Measurements from ENCODE around the gene SURF6.
"Not testable (repeated sequence)": the region's sequence is repeated elsewhere in the genome, so short reads cannot be mapped to it uniquely, and the experiment has no call there.

SURF6 gene

GRCh38 chr9:133339641-133340040 lies 3.7 kb upstream of the SURF6 start:
- Histone ChIP-seq H3K36me3 (ENCODE audit: control insufficient read depth, insufficient read depth, low read length) (peaks cover 43% of the 10 kb centered on the region), H3K4me3 (ENCODE audit: insufficient read depth, low read depth, low read length) (no peak overlapping the region), H3K4me1 (ENCODE audit: control insufficient read depth, insufficient read depth, low read length) (peaks cover 10% of the 10 kb centered on the region), H3K27me3 (ENCODE audit: control insufficient read depth, insufficient read depth, low read length, poor library complexity, severe bottlenecking) (no peaks in the 10 kb centered on the region), H3K27ac (ENCODE audit: insufficient read depth, low read depth, low read length, poor library complexity, severe bottlenecking) (no peak overlapping the region), H3K9me3 (ENCODE audit: control insufficient read depth, low read length) (no peaks in the 10 kb centered on the region)
- WGBS, 2 experiments = 94 to 95% methylated on average over 5 of the region's 5 CpGs

- Histone ChIP-seq H3K4me1 (ENCODE audit: control insufficient read depth, insufficient read depth, low read length) (peaks cover 11% of the 10 kb centered on the region), H3K36me3 (ENCODE audit: control insufficient read depth, insufficient read depth, low read length) (peaks cover 34% of the 10 kb centered on the region), H3K4me3 (ENCODE audit: insufficient read depth, low read depth, low read length) (peak overlapping the region; percentile 83)
- H3K27me3 ChIP-seq (ENCODE audit: control insufficient read depth, insufficient read depth, low read length, poor library complexity, severe bottlenecking); H3K27ac ChIP-seq (ENCODE audit: insufficient read depth, low read depth, low read length, poor library complexity, severe bottlenecking); H3K9me3 ChIP-seq (ENCODE audit: control insufficient read depth, low read length): not testable (repeated sequence)
- 86 to 89% methylated on average over 11 of the region's 11 CpGs for WGBS, 2 experiments
Observed at GRCh38 chr9:133334888-133335287, 1.1 kb downstream of the SURF6 start.

- Histone ChIP-seq H3K9me3 (ENCODE audit: control insufficient read depth, low read length) (no peaks in the 10 kb centered on the region), H3K4me1 (ENCODE audit: control insufficient read depth, insufficient read depth, low read length) (peaks cover 11% of the 10 kb centered on the region), H3K4me3 (ENCODE audit: insufficient read depth, low read depth, low read length) (no peak overlapping the region), H3K36me3 (ENCODE audit: control insufficient read depth, insufficient read depth, low read length) (peaks cover 33% of the 10 kb centered on the region), H3K27ac (ENCODE audit: insufficient read depth, low read depth, low read length, poor library complexity, severe bottlenecking) (no peak overlapping the region), H3K27me3 (ENCODE audit: control insufficient read depth, insufficient read depth, low read length, poor library complexity, severe bottlenecking) (no peaks in the 10 kb centered on the region)
- WGBS, 2 experiments = 83 to 85% methylated on average over 6 of the region's 6 CpGs
Observed at GRCh38 chr9:133334161-133334560, 1.8 kb downstream of the SURF6 start.

GRCh38 chr9:133333566-133333965 lies 2.4 kb downstream of the SURF6 start:
- Histone ChIP-seq H3K27me3 (ENCODE audit: control insufficient read depth, insufficient read depth, low read length, poor library complexity, severe bottlenecking) (no peaks in the 10 kb centered on the region), H3K36me3 (ENCODE audit: control insufficient read depth, insufficient read depth, low read length) (peaks cover 33% of the 10 kb centered on the region), H3K9me3 (ENCODE audit: control insufficient read depth, low read length) (no peaks in the 10 kb centered on the region), H3K27ac (ENCODE audit: insufficient read depth, low read depth, low read length, poor library complexity, severe bottlenecking) (no peak overlapping the region), H3K4me3 (ENCODE audit: insufficient read depth, low read depth, low read length) (no peak overlapping the region), H3K4me1 (ENCODE audit: control insufficient read depth, insufficient read depth, low read length) (peaks cover 11% of the 10 kb centered on the region)
- WGBS, 2 experiments = 92 to 95% methylated on average over 10 of the region's 10 CpGs

- no peaks in the 10 kb centered on the region for H3K27me3 ChIP-seq (ENCODE audit: control insufficient read depth, insufficient read depth, low read length, poor library complexity, severe bottlenecking)
- peaks cover 11% of the 10 kb centered on the region for H3K4me1 ChIP-seq (ENCODE audit: control insufficient read depth, insufficient read depth, low read length)
- 92 to 94% methylated on average over 11 of the region's 11 CpGs for WGBS, 2 experiments
- H3K4me3 ChIP-seq (ENCODE audit: insufficient read depth, low read depth, low read length) = no peak overlapping the region
- H3K36me3 ChIP-seq (ENCODE audit: control insufficient read depth, insufficient read depth, low read length) = peaks cover 33% of the 10 kb centered on the region
- no peaks in the 10 kb centered on the region for H3K9me3 ChIP-seq (ENCODE audit: control insufficient read depth, low read length)
- H3K27ac ChIP-seq (ENCODE audit: insufficient read depth, low read depth, low read length, poor library complexity, severe bottlenecking) = no peak overlapping the region
Observed at GRCh38 chr9:133333011-133333410, 3.0 kb downstream of the SURF6 start.

GRCh38 chr9:133332381-133332730 lies 3.6 kb downstream of the SURF6 start:
- Histone ChIP-seq H3K4me1 (ENCODE audit: control insufficient read depth, insufficient read depth, low read length) (peaks cover 11% of the 10 kb centered on the region), H3K4me3 (ENCODE audit: insufficient read depth, low read depth, low read length) (no peak overlapping the region), H3K9me3 (ENCODE audit: control insufficient read depth, low read length) (no peaks in the 10 kb centered on the region), H3K36me3 (ENCODE audit: control insufficient read depth, insufficient read depth, low read length) (peaks cover 33% of the 10 kb centered on the region), H3K27me3 (ENCODE audit: control insufficient read depth, insufficient read depth, low read length, poor library complexity, severe bottlenecking) (no peaks in the 10 kb centered on the region), H3K27ac (ENCODE audit: insufficient read depth, low read depth, low read length, poor library complexity, severe bottlenecking) (no peak overlapping the region)
- 88 to 92% methylated on average over 20 of the region's 20 CpGs for WGBS, 2 experiments

GRCh38 chr9:133331641-133332380 lies 4.2 kb downstream of the SURF6 start:
- H3K4me3 ChIP-seq (ENCODE audit: insufficient read depth, low read depth, low read length) = no peak overlapping the region
- H3K27me3 ChIP-seq (ENCODE audit: control insufficient read depth, insufficient read depth, low read length, poor library complexity, severe bottlenecking) = no peaks in the 10 kb centered on the region
- H3K9me3 ChIP-seq (ENCODE audit: control insufficient read depth, low read length) = no peaks in the 10 kb centered on the region
- no peak overlapping the region for H3K27ac ChIP-seq (ENCODE audit: insufficient read depth, low read depth, low read length, poor library complexity, severe bottlenecking)
- peaks cover 33% of the 10 kb centered on the region for H3K36me3 ChIP-seq (ENCODE audit: control insufficient read depth, insufficient read depth, low read length)
- 97% methylated on average over 57 of the region's 57 CpGs for WGBS, 2 experiments
- H3K4me1 ChIP-seq (ENCODE audit: control insufficient read depth, insufficient read depth, low read length) = peaks cover 11% of the 10 kb centered on the region

GRCh38 chr9:133331221-133331620 lies 4.8 kb downstream of the SURF6 start:
- Histone ChIP-seq H3K9me3 (ENCODE audit: control insufficient read depth, low read length) (no peaks in the 10 kb centered on the region), H3K4me1 (ENCODE audit: control insufficient read depth, insufficient read depth, low read length) (peaks cover 8% of the 10 kb centered on the region), H3K4me3 (ENCODE audit: insufficient read depth, low read depth, low read length) (no peak overlapping the region), H3K27me3 (ENCODE audit: control insufficient read depth, insufficient read depth, low read length, poor library complexity, severe bottlenecking) (no peaks in the 10 kb centered on the region), H3K36me3 (ENCODE audit: control insufficient read depth, insufficient read depth, low read length) (peaks cover 33% of the 10 kb centered on the region), H3K27ac (ENCODE audit: insufficient read depth, low read depth, low read length, poor library complexity, severe bottlenecking) (no peak overlapping the region)
- WGBS, 2 experiments = 93% methylated on average over 19 of the region's 19 CpGs

GRCh38 chr9:133329306-133330156 lies 6.5 kb downstream of the SURF6 start:
- not testable (repeated sequence) for H3K9me3 ChIP-seq (ENCODE audit: control insufficient read depth, low read length); H3K27me3 ChIP-seq (ENCODE audit: control insufficient read depth, insufficient read depth, low read length, poor library complexity, severe bottlenecking); H3K4me1 ChIP-seq (ENCODE audit: control insufficient read depth, insufficient read depth, low read length); H3K4me3 ChIP-seq (ENCODE audit: insufficient read depth, low read depth, low read length); H3K27ac ChIP-seq (ENCODE audit: insufficient read depth, low read depth, low read length, poor library complexity, severe bottlenecking)
- peaks cover 33% of the 10 kb centered on the region for H3K36me3 ChIP-seq (ENCODE audit: control insufficient read depth, insufficient read depth, low read length)
- 60 to 61% methylated on average over 20 of the region's 21 CpGs for WGBS, 2 experiments

GRCh38 chr9:133327834-133328484 lies 8.0 kb downstream of the SURF6 start:
- Histone ChIP-seq H3K36me3 (ENCODE audit: control insufficient read depth, insufficient read depth, low read length) (peaks cover 18% of the 10 kb centered on the region), H3K27me3 (ENCODE audit: control insufficient read depth, insufficient read depth, low read length, poor library complexity, severe bottlenecking) (no peaks in the 10 kb centered on the region), H3K4me1 (ENCODE audit: control insufficient read depth, insufficient read depth, low read length) (no peaks in the 10 kb centered on the region), H3K9me3 (ENCODE audit: control insufficient read depth, low read length) (no peaks in the 10 kb centered on the region), H3K4me3 (ENCODE audit: insufficient read depth, low read depth, low read length) (no peak overlapping the region), H3K27ac (ENCODE audit: insufficient read depth, low read depth, low read length, poor library complexity, severe bottlenecking) (no peak overlapping the region)
- 92% methylated on average over 10 of the region's 10 CpGs for WGBS, 2 experiments
